GM19043 (cell line): ENCODE measurements around the gene SPINK14.
A peak's percentile ranks its signal among the peaks of the same experiment; 100 is the strongest.

Source experiments
- ATAC-seq: cut with Tn5 transposase; IDR thresholded peaks from one replicate; pipeline ENCODE4 v1.9.1; 2021; ENCODE audit warnings: low read depth; ENCODE audit not compliant: unreplicated experiment

Gene SPINK14, protein sequence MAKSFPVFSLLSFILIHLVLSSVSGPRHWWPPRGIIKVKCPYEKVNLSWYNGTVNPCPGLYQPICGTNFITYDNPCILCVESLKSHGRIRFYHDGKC

DNA sequence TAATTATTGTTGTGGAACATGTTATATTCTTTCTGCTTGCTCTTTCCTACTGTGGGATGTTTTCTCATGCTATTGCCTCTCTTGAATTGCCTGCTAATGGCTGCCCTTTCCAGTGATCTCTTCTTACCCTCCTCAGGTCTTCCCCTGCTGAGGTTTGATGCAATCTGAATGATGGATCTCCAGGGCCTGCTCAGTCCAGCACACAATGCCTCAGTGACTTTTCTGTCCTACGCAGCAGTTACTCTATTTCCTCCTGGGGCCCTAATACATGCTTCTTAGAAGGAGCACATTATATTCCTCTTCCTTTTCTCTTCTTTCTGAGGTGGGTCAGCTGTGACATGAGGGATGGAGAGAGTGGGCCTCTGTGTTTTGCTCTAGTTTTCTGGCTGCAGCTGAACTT, at the start of gene SPINK14:
TSS of gene SPINK14 (plus strand) at position 301 of the 400 bp plus-strand sequence. CDS start 1,187 bp downstream, outside the sequence.
- no peak for ATAC-seq

DNA sequence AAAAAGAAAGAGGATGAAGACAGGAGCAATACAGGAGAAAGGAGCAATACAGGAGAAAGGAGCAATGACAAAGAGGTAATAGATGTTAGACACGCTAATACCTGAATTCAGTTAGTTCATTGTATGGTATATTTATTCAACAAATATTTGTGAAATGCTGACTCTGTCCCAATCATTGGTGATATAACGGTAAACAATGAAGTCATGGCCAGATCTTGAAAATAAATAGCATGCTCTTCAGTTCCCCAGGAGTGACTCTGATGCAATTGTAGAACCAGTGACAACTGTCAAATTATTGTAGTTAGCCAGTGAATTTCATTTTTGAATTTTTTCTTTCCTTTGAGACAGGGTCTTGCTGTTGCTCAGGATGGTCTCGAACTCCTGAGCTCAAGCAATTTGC, 48.0 kb upstream of the SPINK14 start:
- no peak for ATAC-seq

DNA sequence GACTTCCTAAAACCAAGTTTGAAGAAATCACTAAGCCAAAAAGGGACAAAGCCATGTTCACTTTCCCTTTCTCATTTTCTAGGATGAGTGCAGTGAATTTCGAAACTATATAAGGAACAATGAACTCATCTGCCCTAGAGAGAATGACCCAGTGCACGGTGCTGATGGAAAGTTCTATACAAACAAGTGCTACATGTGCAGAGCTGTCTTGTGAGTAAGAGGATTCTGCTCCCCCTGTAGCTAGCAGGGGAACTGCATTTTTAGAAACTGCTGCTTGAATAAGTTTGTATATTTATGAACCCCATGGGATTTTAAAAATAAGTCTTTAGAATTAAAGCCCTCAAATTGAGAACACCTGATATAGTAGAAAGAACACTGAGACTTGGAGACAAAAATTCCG, 42.7 kb upstream of the SPINK14 start:
- no peak for ATAC-seq

DNA sequence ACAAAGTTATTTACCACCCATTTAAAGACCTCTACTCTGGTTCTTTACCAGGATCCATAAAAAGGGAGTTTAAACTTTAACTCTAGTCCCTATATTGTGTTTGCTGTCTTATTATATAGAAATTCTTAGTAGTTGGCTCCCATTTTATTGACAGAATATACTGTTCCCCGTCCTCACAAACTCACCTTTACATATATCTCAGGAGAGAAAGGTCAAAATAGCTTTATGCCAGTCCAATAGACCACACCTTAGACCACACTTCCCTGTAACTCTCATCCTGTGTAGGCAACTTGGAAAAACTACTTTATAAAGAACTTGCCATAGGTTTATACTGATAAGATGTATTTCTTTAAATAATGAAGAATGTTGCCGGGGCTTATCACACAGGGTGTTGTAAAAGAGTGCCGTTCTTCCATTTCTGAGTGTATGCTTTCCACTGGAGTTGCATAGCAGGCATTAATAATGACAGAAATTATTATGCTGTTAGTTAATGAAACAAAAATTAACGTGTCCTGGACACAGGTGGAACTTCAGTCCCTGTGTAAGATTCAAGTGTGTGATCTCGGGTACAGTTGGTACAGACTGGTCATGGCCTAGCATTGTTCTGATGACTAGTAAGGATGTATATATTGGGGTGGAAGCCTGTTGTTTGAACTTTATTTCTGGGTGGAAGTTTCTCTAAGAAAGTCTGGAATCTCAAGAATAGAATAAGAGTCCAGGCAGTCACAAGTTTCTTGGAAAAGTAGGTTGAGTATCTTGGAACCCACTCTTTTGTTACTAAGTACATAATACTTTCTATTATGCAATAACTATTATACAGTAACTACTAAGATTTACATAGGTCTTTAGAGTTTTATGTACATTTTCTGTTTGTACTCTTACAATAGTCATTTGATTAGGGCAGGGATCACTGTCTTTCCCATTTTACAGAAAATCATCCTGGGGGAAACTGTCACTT, 33.0 kb upstream of the SPINK14 start:
- ATAC-seq = no peak

DNA sequence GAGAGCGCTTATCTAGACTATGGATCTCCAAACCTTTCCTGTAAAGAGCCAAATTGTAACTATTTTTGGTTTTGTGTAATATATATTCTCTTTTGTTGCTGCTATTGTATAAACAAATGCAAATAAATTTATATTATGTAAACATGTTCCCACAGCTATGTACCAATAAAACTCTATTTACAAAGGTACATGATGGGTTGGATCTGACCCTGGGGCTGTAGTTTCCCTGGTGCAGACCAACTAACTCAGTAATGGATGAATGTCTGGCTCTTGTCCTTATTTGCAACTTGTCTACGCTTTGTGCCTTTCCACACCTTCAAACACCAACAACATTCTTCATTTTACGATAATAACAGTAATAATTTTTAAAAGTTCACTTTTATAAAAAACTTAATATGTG, 27.5 kb upstream of the SPINK14 start:
- no peak for ATAC-seq

DNA sequence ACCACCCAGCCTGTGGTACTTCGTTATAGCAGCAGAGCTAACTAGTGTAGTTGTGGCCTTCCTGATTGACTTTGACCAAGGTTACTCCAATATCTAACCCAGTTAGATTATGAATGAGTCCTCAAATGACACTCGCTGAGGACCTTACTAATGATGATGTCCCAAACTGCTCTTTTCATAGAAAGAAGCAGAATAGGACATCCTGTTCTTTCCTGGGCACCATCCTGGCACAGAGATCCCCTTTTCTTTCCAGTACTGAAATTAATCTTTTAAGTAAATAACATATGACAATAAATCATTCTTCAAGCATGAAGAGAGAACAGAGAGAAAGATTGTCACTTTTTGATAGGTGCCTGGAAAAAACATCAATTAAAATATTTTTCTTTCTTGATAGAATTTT, 26.7 kb upstream of the SPINK14 start:
- ATAC-seq = no peak

DNA sequence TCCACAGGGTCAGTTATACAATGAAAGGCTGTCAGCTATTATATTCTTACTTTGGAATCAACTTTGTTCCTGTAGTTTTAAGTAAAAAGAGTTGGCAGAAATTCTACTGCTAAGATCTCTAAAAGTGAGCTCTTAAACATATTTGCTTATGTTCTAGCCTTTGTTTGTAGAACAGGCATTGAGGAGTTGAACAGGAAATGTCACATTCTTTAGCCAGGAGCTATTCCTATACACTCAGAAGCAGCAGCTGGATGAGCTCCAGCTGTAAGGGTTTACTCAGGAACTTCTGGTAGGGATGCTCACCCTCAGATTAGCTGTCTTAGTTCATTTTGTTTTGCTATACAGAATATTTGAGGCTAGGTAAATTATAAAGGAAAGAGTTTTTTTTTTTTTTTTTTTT, 22.4 kb upstream of the SPINK14 start:
- no peak for ATAC-seq

DNA sequence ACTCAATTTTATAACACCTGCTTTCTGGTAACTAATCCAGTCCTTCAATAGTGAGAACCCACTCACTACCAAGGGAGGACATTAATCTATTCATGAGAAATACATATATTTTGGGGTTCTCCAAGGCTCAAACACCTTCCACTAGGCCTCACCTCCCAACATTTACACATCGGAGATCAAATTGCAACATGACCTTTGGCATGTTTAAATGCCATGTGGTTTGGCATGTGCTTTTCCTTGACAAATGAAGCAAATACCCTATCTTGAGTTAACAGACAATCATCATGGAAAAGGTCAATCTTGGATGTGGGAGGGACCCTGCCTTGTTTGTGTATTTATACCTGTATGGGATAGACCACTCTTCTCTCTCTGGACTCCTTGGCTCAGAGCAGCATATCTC, 21.9 kb upstream of the SPINK14 start:
- ATAC-seq = no peak

DNA sequence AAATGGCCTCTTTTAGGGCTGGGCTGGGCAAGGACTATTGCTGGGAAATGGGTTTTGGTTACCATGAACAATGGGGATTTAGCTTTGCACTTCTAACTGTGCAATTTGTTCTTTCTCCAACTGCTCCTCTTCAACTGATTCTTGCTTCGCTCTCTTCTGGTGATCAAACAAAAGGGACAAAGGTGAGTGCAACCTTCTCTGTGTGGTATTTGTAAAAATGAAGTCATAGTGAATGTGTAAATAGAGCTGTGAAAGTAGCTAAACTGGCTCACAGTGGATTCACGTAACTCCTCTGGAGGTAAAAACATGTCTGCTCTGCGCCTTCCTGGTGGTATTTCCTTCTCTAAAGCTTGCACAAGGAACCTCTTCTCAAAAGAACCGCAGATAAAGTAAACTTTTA, 20.9 kb upstream of the SPINK14 start:
- no peak for ATAC-seq

DNA sequence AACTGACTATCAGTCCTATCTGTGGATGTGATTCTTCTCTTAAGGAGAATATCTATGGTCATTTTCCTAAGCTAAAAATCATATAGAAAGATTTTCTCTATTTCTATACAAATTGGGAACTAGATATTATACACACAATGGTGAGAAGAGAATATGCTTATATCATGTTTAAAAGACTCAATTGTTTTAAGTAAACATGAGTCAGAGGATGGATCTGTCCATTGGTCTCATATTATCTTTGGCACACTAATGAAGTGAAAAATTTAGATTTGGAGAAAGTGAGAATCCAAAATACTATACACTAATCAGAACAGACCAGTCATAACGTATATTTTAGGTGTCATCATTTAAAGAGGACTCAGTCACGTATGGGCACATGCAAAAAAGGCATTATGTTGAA, 16.5 kb upstream of the SPINK14 start:
- no peak for ATAC-seq

DNA sequence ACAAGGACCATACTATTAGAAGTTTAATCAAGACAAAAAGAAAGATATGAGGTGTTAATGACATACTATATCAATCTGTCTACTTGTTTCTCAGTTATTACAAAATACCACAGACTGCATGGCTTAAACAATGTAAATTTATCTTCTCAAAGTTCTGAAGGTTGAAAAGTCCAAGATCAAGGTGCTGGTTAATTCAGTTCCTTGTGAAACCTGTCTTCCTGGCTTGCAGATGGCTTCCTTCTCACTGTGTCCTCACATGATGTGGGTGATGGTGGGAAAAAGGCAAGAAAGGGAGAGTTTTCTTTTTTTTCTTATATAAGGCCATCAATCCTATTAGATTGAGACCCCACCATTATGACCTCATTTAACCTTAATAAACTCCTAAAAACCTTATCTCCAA, 15.6 kb upstream of the SPINK14 start:
- no peak for ATAC-seq

DNA sequence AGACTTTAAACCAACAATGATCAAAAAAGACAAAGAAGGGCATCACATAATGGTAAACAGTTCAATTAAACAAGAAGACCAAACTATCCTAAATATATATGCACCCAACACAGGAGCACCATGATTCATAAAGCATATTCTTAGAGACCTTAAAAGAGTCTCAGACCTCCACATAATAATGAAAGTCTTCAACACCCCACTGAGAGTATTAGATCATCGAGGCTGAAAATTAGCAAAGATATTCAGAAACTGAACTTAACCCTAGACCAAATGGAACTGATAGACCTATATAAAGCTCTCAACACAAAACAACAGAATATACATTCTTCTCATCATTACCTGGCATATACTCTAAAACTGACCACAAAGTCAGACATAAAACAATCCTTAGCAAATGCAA, 11.7 kb upstream of the SPINK14 start:
- ATAC-seq = no peak

DNA sequence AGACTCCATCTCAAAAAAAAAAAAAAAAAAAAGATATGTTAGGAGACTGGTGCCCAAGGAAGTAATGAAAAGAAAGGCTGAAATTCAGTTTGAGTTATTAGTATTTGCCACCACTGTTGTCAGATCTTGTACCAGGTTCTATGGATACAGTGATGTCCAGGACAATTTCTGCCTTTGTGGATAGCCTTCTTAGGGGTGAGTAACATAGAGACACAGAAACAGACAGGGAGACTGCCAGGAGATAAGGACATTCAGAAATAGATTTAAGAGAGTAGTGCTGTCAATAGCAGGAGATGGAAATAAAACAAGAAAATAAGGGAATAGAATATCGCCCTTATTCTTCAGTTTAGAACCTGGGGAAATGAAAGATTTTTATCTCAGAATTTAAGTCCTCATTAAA, 6.3 kb upstream of the SPINK14 start:
- no peak for ATAC-seq

DNA sequence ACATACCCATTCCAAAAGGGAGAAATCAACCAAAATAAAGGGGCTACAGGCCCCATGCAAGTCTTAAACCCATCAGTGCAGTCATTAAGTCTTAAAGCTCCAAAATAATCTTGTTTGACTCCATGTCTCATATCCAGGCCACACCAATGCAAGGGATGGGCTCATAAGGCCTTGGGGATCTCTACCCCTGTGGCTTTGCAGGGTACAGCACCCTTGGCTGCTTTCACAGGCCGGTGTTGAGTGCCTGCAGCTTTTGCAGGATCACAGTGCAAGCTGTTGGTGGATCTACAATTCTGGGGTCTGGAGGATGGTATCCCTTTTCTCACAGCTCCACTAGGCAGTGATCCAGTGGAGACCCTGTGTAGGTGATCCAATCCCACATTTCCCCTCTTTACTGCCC, 5.0 kb upstream of the SPINK14 start:
- no peak for ATAC-seq

DNA sequence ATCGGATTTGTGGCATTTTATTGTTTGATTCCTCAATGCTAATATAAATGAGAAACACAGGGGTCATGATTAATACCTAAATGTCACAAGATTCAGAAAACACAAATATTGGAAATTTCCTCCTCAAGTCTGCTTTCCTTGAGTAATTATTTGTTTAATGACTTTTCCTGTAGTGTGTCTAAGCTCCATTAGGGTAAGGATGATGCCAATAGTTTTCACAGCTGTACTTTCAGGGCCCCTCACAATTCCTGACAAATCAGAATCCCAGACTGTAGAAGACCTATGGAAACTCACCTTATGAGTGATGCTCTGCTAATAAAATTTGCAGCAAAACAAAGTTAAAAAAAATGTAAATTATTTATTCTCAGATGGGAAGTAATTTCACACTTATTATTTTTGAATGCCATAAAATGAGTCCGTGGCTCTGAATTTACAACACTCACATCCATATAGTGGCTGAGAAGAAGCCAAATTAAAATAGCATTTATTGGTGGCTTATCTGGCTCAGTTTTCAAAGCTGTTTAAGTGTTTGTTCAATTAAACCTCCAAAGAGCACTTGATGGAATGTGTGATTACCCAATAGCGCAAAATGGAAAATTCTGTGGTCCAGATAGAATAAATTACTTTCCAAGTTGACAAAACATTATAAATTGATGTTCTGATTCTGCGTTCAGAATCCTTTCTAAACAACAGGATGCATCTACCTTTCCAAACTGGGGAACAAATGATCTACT, 1.6 kb upstream of the SPINK14 start:
- no peak for ATAC-seq

DNA sequence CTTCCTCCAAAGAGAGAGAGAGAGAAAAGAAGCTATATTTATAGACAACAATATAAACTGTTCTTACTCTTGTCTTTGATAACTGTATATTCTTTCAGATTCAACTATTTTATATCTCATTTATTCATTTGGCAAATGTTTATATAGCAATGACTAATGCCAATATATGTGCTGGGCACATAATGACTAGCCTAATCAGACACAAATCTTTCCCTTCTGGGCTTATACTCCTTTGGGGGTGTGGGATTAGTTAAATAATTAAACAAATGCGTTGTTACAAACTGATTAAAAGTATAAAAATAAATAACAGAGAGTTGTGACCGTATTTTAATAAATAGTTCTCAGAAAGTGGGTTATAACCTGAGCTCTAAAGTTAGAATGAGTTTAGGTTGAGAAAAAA, 4.0 kb downstream of the SPINK14 start:
- no peak for ATAC-seq

DNA sequence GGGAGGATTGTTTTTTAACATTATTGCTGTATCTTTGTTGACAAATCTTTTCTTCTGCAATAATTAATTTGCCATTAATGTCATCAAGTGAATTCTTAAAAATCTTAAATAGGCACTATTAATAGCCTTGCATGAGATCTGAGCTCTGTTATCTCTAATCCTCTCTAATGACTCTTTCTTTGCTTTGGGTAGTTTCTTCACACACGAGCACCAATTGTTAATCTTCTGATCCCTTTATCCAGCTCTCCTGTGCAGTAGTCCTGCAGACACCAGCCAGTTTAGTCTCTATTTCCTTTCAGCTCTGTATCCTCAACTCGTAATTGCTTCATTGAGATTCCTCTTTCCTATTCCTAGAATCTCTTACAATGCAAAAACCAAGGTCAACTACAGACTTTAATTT, 8.1 kb downstream of the SPINK14 start:
- ATAC-seq = no peak

DNA sequence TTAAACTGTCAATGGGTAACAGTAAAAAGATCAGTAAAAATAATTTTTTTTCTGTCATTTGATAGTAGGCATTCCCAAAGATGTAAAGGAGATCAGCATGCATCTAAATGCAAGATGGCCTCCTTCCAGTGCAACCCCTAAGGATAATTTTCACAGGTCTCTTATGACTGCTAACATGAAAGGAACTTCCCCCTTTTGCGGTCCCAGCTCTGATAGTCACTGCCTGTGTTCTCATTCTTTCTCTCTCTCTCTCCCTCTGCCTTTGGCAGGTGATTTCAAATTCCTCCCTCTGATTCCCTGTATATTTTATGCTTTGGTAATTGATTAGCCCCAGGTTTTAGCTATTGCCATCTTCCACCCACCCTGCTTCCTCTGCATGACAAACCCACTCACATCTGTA, 8.9 kb downstream of the SPINK14 start:
- no peak for ATAC-seq

DNA sequence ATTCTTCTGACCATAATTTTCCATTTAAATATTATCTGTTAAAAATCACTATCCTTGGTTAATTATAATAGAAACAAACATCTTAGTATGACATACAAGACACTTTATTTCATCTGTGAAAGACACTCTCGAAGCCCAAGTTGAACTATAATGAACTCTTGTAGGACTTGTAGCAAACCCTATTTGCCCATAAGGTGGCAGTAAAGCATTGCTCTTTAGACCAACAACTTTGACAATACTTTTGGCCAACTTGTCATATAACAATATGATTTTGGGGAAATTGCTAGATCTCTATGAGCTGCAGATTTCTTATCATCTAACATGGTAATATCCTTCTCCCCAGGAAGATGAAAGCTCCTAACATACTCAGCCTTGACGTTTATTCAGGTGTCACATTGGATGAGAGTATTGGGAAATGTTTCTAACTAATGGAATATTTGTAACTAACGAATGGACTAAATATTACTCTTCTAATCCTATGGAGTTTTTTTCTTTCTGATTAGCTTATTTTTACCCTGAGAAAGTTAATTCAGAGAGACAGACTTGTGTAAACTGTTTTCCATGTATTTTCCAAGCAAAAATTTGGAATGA, 11.0 kb downstream of the SPINK14 start:
- ATAC-seq = peak; percentile 87

DNA sequence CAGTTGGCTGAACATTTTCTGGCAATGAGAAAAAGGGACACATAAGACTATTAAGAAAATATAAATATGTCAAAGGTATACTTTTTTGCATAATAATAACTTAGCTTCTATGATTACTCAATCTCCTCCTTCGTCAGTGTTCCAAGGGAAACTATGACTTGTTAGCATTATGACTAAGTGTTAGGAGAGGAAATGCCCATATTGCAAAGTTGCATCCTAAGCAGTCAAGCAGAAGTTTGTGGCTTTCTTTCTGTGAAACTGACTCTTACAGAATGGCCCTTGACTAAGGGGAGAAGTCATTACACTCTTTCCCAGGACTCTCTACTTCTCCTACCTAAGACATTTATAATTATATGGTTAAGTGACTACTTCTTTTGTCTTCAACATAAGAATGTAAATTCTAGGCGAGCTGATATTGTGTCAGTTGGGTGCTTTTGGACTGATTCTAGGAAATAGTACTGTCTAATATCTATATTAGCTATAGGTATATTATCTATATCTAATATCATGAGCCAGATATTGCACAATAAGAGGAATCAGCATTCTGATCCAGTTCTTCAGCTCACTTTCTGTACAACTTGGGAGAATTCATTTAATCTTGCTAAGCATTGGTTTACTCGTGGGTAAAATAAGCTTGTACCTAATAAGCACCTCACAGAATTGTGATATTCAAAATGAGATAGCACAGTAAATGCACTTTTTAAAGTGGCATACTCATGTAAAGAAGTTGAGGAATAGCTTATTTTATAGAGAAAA, 18.1 kb downstream of the SPINK14 start:
- peak; percentile 85 for ATAC-seq

DNA sequence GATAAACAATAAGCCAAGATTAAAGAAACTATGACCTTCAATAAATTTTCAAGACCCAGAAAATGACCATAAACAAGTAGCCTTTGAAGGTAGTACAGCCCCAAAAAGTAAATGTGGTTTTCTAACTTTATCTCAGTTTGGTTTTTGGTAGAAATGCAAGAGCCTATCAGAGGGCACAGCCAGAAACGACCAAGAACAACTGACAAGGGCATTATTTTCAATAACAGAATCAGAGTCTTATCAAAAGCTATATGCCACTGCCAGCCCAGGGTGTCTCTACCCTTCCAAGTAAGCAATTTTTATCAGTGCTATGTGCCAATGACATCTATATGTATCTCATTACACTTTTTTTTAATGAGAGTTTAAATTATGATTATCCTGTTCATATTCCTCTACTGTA, 22.7 kb downstream of the SPINK14 start:
- ATAC-seq = no peak
